Erythroblast (primary cell): ENCODE results near the gene CMPK2.

Experiments
- GATA1 ChIP-seq: IDR thresholded peaks from 2 replicates; pipeline ENCODE4 v1.6.1; 2011; ENCODE audit warnings: low read depth, mild to moderate bottlenecking, control low read depth, low read length, moderate library complexity
- POLR2A ChIP-seq: IDR thresholded peaks from 2 replicates; pipeline ENCODE4 v1.6.1; 2011; ENCODE audit warnings: mild to moderate bottlenecking, low read length

DNA sequence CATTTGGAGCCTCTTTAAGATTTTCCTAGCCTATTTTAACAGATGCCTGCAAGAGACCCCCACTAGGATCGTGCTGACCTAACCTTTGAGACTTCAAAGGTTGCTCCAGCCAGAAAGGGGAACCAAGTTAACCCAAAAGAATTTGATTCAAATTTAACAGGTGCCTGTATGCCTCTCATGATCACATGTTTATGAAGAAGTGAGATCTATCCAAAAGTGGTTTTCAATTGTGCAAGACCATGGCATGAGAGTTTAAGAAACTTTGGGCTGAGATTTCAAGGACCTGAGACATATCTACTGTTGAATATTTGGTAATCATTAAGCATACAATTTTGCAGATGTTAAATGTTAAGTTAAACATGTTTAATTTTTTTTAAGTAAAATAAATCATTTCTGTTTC, 10.6 kb upstream of the CMPK2 start:
- TF ChIP-seq POLR2A = no peak
- TF ChIP-seq GATA1 = no peak
